Chondrocyte (in vitro differentiated cells): Measurements from ENCODE around the gene STK4. TPM values are rescaled to one million over a fixed set of nuclear protein-coding genes. Genes with fewer than 3 reads are reported as not detected.

Source experiments
- DNase-seq: peaks from one replicate; pipeline ENCODE4 v3.0.0; 2021; ENCODE audit warnings: mixed read lengths, low spot score
- H3K27ac Mint-ChIP-seq: one replicate; pipeline ENCODE4 v1.8.0; 2021; ENCODE audit warnings: mild to moderate bottlenecking, moderate library complexity, mixed read lengths; ENCODE audit not compliant: unreplicated experiment
- H3K27me3 Mint-ChIP-seq: 2 replicates; pipeline ENCODE4 v1.8.0; 2021; ENCODE audit warnings: low read depth, mixed read lengths
- H3K36me3 Mint-ChIP-seq: 2 replicates; pipeline ENCODE4 v1.8.0; 2021; ENCODE audit warnings: low read depth, mixed read lengths
- H3K4me1 Mint-ChIP-seq: 2 replicates; pipeline ENCODE4 v1.8.0; 2021; ENCODE audit warnings: low read depth, mild to moderate bottlenecking, mixed read lengths
- H3K4me3 Mint-ChIP-seq: one replicate; pipeline ENCODE4 v1.8.0; 2021; ENCODE audit warnings: mild to moderate bottlenecking, moderate library complexity, mixed read lengths; ENCODE audit not compliant: unreplicated experiment
- H3K9me3 Mint-ChIP-seq: 2 replicates; pipeline ENCODE4 v1.8.0; 2021; ENCODE audit warnings: low read depth, mixed read lengths
- CTCF ChIP-seq: fragments of 200-600 bp; sonication (generic); IDR thresholded peaks from 2 replicates; pipeline ENCODE4 v1.5.0; 2021; ENCODE audit warnings: antibody characterized with exemption, mild to moderate bottlenecking, moderate library complexity
- total RNA-seq: library from RNA; stranded (reverse); gene quantifications from 3 replicates; pipeline ENCODE4 v1.2.1, GENCODE V29; 2021

STK4 gene
- total RNA-seq, 1 donor from 2014 or later: 23.4 TPM

- no peak for DNase-seq
- H3K4me3 Mint-ChIP-seq: no peak overlapping the region
- no peaks in the 10 kb centered on the region for H3K27me3 Mint-ChIP-seq
- H3K36me3 Mint-ChIP-seq: peaks cover 2% of the 10 kb centered on the region
- H3K27ac Mint-ChIP-seq: no peak overlapping the region
- peaks cover 44% of the 10 kb centered on the region for H3K4me1 Mint-ChIP-seq
- no peak for TF ChIP-seq CTCF
- no peaks in the 10 kb centered on the region for H3K9me3 Mint-ChIP-seq
Measured at GRCh38 chr20:45017281-45017680, 51.0 kb downstream of the STK4 start.

- DNase-seq: no peak
- Mint-ChIP-seq H3K27ac (no peak overlapping the region), H3K4me1 (peaks cover 41% of the 10 kb centered on the region), H3K27me3 (no peaks in the 10 kb centered on the region), H3K9me3 (no peaks in the 10 kb centered on the region), H3K4me3 (no peak overlapping the region), H3K36me3 (peaks cover 2% of the 10 kb centered on the region)
- TF ChIP-seq CTCF: no peak
Measured at GRCh38 chr20:45017857-45018256, 51.5 kb downstream of the STK4 start.

GRCh38 chr20:45019027-45019761, 52.9 kb downstream of the STK4 start:
- H3K9me3 Mint-ChIP-seq: no peaks in the 10 kb centered on the region
- peaks cover 2% of the 10 kb centered on the region for H3K36me3 Mint-ChIP-seq
- no peak overlapping the region for H3K27ac Mint-ChIP-seq
- TF ChIP-seq CTCF: no peak
- no peak overlapping the region for H3K4me3 Mint-ChIP-seq
- H3K27me3 Mint-ChIP-seq: no peaks in the 10 kb centered on the region
- no peak for DNase-seq
- peaks cover 28% of the 10 kb centered on the region for H3K4me1 Mint-ChIP-seq

- Mint-ChIP-seq H3K9me3 (no peaks in the 10 kb centered on the region), H3K4me1 (peaks cover 25% of the 10 kb centered on the region), H3K27ac (no peak overlapping the region), H3K27me3 (no peaks in the 10 kb centered on the region), H3K4me3 (no peak overlapping the region), H3K36me3 (peaks cover 2% of the 10 kb centered on the region)
- no peak for TF ChIP-seq CTCF
- no peak for DNase-seq
Measured at GRCh38 chr20:45019762-45020123, 53.4 kb downstream of the STK4 start.

GRCh38 chr20:45020236-45020886, 54.0 kb downstream of the STK4 start:
- TF ChIP-seq CTCF: no peak
- no peaks in the 10 kb centered on the region for H3K9me3 Mint-ChIP-seq
- no peak overlapping the region for H3K4me3 Mint-ChIP-seq
- H3K27ac Mint-ChIP-seq: no peak overlapping the region
- H3K36me3 Mint-ChIP-seq: peaks cover 5% of the 10 kb centered on the region
- H3K4me1 Mint-ChIP-seq: peaks cover 19% of the 10 kb centered on the region
- H3K27me3 Mint-ChIP-seq: no peaks in the 10 kb centered on the region
- no peak for DNase-seq
